OCI-LY1 (cell line): ENCODE results near the gene ANKRD6.
A peak's percentile ranks its signal among the peaks of the same experiment; 100 is the strongest.

Source experiments
- H2AFZ ChIP-seq: fragments of 200-600 bp; sonication (generic), shearing (Covaris generic); 2 replicates; pipeline ENCODE4 v1.6.0; 2014; ENCODE audit warnings: antibody characterized with exemption, mild to moderate bottlenecking, low read length
- H3F3A ChIP-seq: fragments of 200-600 bp; sonication (generic), shearing (Covaris generic); 2 replicates; pipeline ENCODE4 v1.6.0; 2014; ENCODE audit warnings: mild to moderate bottlenecking, antibody characterized with exemption, low read length, moderate library complexity; ENCODE audit not compliant: insufficient read depth
- H3K27ac ChIP-seq: fragments of 200-600 bp; sonication (generic); 2 replicates; pipeline ENCODE4 v1.5.1; 2014; ENCODE audit warnings: low read length, mixed run types, mild to moderate bottlenecking, low read depth; ENCODE audit not compliant: poor library complexity, severe bottlenecking
- H3K27me3 ChIP-seq: fragments of 200-600 bp; sonication (generic); 2 replicates; pipeline ENCODE4 v1.6.0; 2014; ENCODE audit warnings: antibody characterized with exemption, mild to moderate bottlenecking, low read length, moderate library complexity; ENCODE audit not compliant: insufficient read depth
- H3K36me3 ChIP-seq: fragments of 200-600 bp; sonication (generic); 2 replicates; pipeline ENCODE4 v1.6.1; 2014; ENCODE audit warnings: mild to moderate bottlenecking, antibody characterized with exemption, low read length, moderate library complexity, mixed read lengths; ENCODE audit not compliant: insufficient read depth
- H3K4me1 ChIP-seq: fragments of 200-600 bp; sonication (generic); 2 replicates; pipeline ENCODE4 v1.5.1; 2014; ENCODE audit warnings: mild to moderate bottlenecking, low read length, moderate library complexity; ENCODE audit not compliant: insufficient read depth, severe bottlenecking
- H3K4me2 ChIP-seq: fragments of 200-600 bp; sonication (generic), shearing (Covaris generic); 2 replicates; pipeline ENCODE4 v1.6.1; 2014; ENCODE audit warnings: low read length
- H3K4me3 ChIP-seq: fragments of 200-600 bp; sonication (generic); 2 replicates; pipeline ENCODE4 v1.5.1; 2014; ENCODE audit warnings: low read length, low read depth, mild to moderate bottlenecking, mixed read lengths; ENCODE audit not compliant: poor library complexity, severe bottlenecking
- H3K79me2 ChIP-seq: fragments of 200-600 bp; shearing (Covaris generic); 2 replicates; pipeline ENCODE4 v1.6.1; 2016; ENCODE audit warnings: mixed run types, low read length, mixed read lengths; ENCODE audit not compliant: insufficient read depth
- H3K9ac ChIP-seq: fragments of 200-600 bp; sonication (generic), shearing (Covaris generic); 2 replicates; pipeline ENCODE4 v1.6.1; 2014; ENCODE audit warnings: mild to moderate bottlenecking, low read length, mixed read lengths
- H3K9me2 ChIP-seq: fragments of 200-600 bp; sonication (generic), shearing (Covaris generic); 2 replicates; pipeline ENCODE4 v1.6.1; 2014; ENCODE audit warnings: low read depth, mild to moderate bottlenecking, low read length, mixed read lengths
- H3K9me3 ChIP-seq: fragments of 200-600 bp; shearing (Covaris generic); 2 replicates; pipeline ENCODE4 v1.6.1; 2014; ENCODE audit warnings: low read length, mixed read lengths
- H4K20me1 ChIP-seq: fragments of 200-600 bp; sonication (generic), shearing (Covaris generic); 2 replicates; pipeline ENCODE4 v1.6.0; 2016; ENCODE audit warnings: mild to moderate bottlenecking, low read length; ENCODE audit not compliant: insufficient read depth
- EZH2 ChIP-seq: fragments of 200-600 bp; sonication (generic), shearing (Covaris generic); IDR thresholded peaks from 2 replicates; pipeline ENCODE4 v1.8.0; 2017; ENCODE audit warnings: borderline replicate concordance, mixed run types, mild to moderate bottlenecking, antibody characterized with exemption, low read length, moderate library complexity, mixed read lengths
- TF ChIP-seq, protein P1 (sequence below): fragments of 200-600 bp; sonication (generic), shearing (Covaris generic); IDR thresholded peaks from 2 replicates; pipeline ENCODE4 v1.5.1; 2017; ENCODE audit warnings: mild to moderate bottlenecking, antibody characterized with exemption, low read length, moderate library complexity, mixed read lengths

ANKRD6 gene

GRCh38 chr6:89604653-89605052, 171.7 kb downstream of the ANKRD6 start:
- Histone ChIP-seq H4K20me1 (no peaks in the 10 kb centered on the region), H3F3A (no peaks in the 10 kb centered on the region), H3K27me3 (0 out of 2 replicates have a peak, but pooled peaks cover 3% of the 10 kb centered on the region), H3K9me3 (no peaks in the 10 kb centered on the region), H3K4me3 (no peak overlapping the region), H3K9ac (no peak overlapping the region), H3K9me2 (no peaks in the 10 kb centered on the region), H3K79me2 (no peaks in the 10 kb centered on the region), H3K4me1 (no peaks in the 10 kb centered on the region), H3K36me3 (no peaks in the 10 kb centered on the region), H2AFZ (no peak overlapping the region), H3K4me2 (no peak overlapping the region), H3K27ac (no peak overlapping the region)
- TF ChIP-seq EZH2: no peak
- TF ChIP-seq, protein P1, sequence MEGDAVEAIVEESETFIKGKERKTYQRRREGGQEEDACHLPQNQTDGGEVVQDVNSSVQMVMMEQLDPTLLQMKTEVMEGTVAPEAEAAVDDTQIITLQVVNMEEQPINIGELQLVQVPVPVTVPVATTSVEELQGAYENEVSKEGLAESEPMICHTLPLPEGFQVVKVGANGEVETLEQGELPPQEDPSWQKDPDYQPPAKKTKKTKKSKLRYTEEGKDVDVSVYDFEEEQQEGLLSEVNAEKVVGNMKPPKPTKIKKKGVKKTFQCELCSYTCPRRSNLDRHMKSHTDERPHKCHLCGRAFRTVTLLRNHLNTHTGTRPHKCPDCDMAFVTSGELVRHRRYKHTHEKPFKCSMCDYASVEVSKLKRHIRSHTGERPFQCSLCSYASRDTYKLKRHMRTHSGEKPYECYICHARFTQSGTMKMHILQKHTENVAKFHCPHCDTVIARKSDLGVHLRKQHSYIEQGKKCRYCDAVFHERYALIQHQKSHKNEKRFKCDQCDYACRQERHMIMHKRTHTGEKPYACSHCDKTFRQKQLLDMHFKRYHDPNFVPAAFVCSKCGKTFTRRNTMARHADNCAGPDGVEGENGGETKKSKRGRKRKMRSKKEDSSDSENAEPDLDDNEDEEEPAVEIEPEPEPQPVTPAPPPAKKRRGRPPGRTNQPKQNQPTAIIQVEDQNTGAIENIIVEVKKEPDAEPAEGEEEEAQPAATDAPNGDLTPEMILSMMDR: no peak

- Histone ChIP-seq H3K4me2 (no peak overlapping the region), H3K9me3 (no peaks in the 10 kb centered on the region), H3K9ac (no peak overlapping the region), H4K20me1 (no peaks in the 10 kb centered on the region), H3K4me3 (no peak overlapping the region), H3K79me2 (no peaks in the 10 kb centered on the region), H2AFZ (no peak overlapping the region), H3K27me3 (0 out of 2 replicates have a peak, but pooled peaks cover 3% of the 10 kb centered on the region), H3K9me2 (no peaks in the 10 kb centered on the region), H3F3A (no peaks in the 10 kb centered on the region), H3K4me1 (no peaks in the 10 kb centered on the region), H3K27ac (no peak overlapping the region), H3K36me3 (no peaks in the 10 kb centered on the region)
- TF ChIP-seq EZH2: no peak
- TF ChIP-seq, protein P1: no peak
Observed at GRCh38 chr6:89605861-89606260, 172.9 kb downstream of the ANKRD6 start.

GRCh38 chr6:89610149-89610642, 177.2 kb downstream of the ANKRD6 start:
- H3K36me3 ChIP-seq: no peaks in the 10 kb centered on the region
- no peak overlapping the region for H2AFZ ChIP-seq
- no peak overlapping the region for H3K27ac ChIP-seq
- no peak overlapping the region for H3K4me3 ChIP-seq
- H3K9ac ChIP-seq: no peak overlapping the region
- no peaks in the 10 kb centered on the region for H4K20me1 ChIP-seq
- H3K4me1 ChIP-seq: no peaks in the 10 kb centered on the region
- H3K9me2 ChIP-seq: no peaks in the 10 kb centered on the region
- no peak for TF ChIP-seq EZH2
- TF ChIP-seq, protein P1: peak; percentile 96
- no peaks in the 10 kb centered on the region for H3K79me2 ChIP-seq
- H3K9me3 ChIP-seq: no peaks in the 10 kb centered on the region
- H3F3A ChIP-seq: no peaks in the 10 kb centered on the region
- no peak overlapping the region for H3K4me2 ChIP-seq
- no peaks in the 10 kb centered on the region for H3K27me3 ChIP-seq
